Memory B cell (primary cell): Measurements from ENCODE around the gene PLPP7.
"Not testable (repeated sequence)": the region's sequence is repeated elsewhere in the genome, so short reads cannot be mapped to it uniquely, and the experiment has no call there.

ENCODE experiments used
- ATAC-seq: fragments of 150-1000 bp; cut with Tn5 transposase; 2 replicates; pipeline ENCODE4 v1.10.0; 2021; ENCODE audit warnings: low read depth, mild to moderate bottlenecking, moderate library complexity
- DNase-seq, 2 donors: peaks; one replicate each; pipeline ENCODE4 v3.0.0; 2022; ENCODE audit warnings: low spot score in 2 of 2
- H3K27ac Mint-ChIP-seq: one replicate; pipeline ENCODE4 v1.8.0; 2022; ENCODE audit warnings: mild to moderate bottlenecking, moderate library complexity, mixed read lengths
- H3K27me3 Mint-ChIP-seq: one replicate; pipeline ENCODE4 v1.8.0; 2022; ENCODE audit warnings: mixed read lengths
- H3K36me3 Mint-ChIP-seq: one replicate; pipeline ENCODE4 v1.8.0; 2022; ENCODE audit warnings: mild to moderate bottlenecking, mixed read lengths
- H3K4me1 Mint-ChIP-seq: one replicate; pipeline ENCODE4 v1.8.0; 2022; ENCODE audit warnings: mixed read lengths
- H3K4me3 Mint-ChIP-seq: one replicate; pipeline ENCODE4 v1.8.0; 2022; ENCODE audit warnings: mild to moderate bottlenecking, moderate library complexity, mixed read lengths
- H3K9me3 Mint-ChIP-seq: one replicate; pipeline ENCODE4 v1.8.0; 2022; ENCODE audit warnings: mixed read lengths

The PLPP7 gene

DNA sequence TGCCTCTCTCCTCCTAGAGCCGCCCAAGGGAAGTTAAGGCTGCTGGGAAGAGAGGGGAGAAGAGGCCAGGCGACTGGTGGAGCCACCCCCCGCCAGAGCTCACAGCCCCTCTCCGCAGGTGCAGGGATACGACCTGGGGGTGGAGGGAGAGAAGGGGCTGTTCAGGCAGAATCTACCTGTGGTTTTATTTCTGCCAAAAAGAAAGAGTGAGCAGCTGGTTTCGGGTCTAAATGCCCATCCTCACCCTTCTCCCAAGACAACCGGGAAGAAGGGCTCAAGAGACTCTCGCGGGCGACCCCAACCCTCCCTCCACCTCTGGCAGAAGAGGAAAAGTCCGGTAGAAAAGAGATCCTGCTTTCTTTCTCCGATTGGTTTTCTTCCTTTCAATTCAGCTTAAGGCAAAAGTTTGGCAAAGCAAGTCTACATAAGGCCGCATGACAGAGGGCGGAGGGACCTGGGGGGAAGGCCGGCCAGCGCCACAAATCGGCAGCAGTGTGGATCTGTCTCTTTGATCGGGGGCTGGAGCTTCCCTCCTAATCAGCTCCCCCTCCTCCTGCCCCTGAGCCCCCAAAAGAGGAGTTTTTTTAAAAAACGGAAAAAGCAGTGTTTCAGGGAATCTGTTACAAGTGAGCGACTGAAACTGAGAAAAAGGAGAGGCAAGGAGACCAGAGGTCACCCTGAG, 29.5 kb upstream of the PLPP7 start:
- no peak for DNase-seq
- Mint-ChIP-seq H3K4me1 (peaks cover 18% of the 10 kb centered on the region), H3K27me3 (no peaks in the 10 kb centered on the region), H3K36me3 (peaks cover 13% of the 10 kb centered on the region), H3K4me3 (no peak overlapping the region), H3K27ac (peak overlapping the region; percentile 24), H3K9me3 (no peaks in the 10 kb centered on the region)
- no peak for ATAC-seq

DNA sequence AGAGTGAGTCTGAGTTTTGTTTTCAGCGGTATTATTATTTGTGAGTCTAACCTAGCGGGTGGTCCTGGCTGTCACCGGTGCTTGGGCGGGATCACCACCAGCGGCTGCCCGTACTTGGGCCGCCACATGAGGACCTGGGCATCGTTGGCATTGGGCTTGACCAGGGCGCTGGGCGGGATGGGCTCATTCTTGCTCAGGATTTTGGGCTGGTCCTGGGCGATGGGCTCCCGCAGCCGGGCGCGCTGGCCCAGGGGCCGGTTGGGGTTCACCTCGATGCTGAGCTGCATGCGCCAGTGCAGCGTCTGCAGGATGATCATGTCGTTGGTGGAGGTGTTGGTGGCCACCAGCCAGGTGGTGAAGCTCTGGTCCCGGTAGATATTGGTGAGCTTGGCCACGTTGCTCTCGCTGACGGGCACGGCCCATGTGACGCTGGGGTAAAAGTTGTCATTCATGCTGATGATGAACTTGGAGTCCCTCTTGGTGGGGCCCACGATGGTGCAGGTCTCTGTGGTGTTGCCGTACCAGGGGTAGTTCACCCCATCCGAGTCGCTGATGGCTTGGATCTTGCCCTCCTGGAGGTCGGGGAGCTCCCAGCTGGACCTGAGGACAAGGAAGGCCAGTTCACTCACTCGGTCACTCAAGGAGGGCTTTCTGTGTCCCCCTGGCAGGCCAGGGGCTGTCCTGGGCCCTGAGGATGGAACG, 28.6 kb upstream of the PLPP7 start:
- H3K27ac Mint-ChIP-seq = peak overlapping the region; percentile 24
- H3K9me3 Mint-ChIP-seq = no peaks in the 10 kb centered on the region
- DNase-seq (no peak), ATAC-seq (no peak)
- peaks cover 13% of the 10 kb centered on the region for H3K36me3 Mint-ChIP-seq
- no peaks in the 10 kb centered on the region for H3K27me3 Mint-ChIP-seq
- no peak overlapping the region for H3K4me3 Mint-ChIP-seq
- H3K4me1 Mint-ChIP-seq = peaks cover 18% of the 10 kb centered on the region

DNA sequence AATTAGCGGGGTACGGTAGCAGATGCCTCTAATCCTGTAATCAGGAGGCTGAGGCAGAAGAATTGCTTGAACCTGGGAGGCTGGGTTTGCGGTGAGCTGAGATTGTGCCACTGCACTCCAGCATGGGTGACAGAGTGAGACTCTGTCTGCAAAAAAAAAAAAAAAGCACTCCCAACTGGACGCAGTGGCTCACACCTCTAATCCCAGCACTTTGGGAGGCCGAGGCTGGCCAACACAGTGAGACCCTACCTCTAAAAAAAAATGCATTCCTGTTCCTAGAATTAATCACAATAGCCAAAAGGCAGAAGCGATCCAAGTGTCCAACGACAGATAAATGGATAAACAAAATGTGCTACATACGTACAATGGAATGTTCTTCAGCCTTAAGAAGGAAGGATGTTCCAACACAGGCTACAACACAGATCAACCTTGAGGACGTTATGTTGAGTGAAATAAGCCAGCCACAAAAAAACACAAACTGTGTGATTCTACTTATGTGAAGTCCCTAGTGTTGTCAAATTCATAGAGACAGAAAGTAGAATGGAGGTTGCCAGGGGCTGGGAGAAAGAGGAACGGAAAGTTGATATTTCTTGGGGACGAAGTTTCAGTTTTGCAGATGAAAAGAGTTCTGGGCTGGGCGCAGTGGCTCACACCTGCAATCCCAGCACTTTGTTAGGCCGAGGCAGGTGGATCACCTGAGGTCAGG, 27.0 kb upstream of the PLPP7 start:
- peaks cover 16% of the 10 kb centered on the region for H3K36me3 Mint-ChIP-seq
- ATAC-seq (peak; percentile 96), DNase-seq (peak in 1 of 2 donors; percentile 49)
- H3K4me3 Mint-ChIP-seq = peak overlapping the region; percentile 14
- H3K27ac Mint-ChIP-seq = peak overlapping the region; percentile 64
- no peaks in the 10 kb centered on the region for H3K27me3 Mint-ChIP-seq
- no peaks in the 10 kb centered on the region for H3K9me3 Mint-ChIP-seq
- H3K4me1 Mint-ChIP-seq = peaks cover 22% of the 10 kb centered on the region

DNA sequence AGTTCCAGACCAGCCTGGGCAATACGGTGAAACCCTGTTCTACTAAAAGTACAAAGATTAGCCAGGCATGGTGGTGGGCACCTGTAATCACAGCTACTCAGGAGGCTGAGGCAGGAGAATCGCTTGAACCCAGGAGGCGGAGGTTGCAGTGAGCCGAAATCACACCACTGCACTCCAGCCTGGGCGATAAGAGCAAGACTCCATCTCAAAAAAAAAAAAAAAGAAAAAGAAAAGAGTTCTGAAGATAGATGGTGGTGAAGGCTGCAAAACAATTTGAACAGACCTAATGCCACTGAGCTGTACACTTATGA, 26.5 kb upstream of the PLPP7 start:
- not testable (repeated sequence) for H3K27me3 Mint-ChIP-seq, ATAC-seq, DNase-seq, H3K9me3 Mint-ChIP-seq
- peaks cover 16% of the 10 kb centered on the region for H3K36me3 Mint-ChIP-seq
- H3K4me1 Mint-ChIP-seq = peaks cover 22% of the 10 kb centered on the region
- H3K4me3 Mint-ChIP-seq = peak overlapping the region; percentile 3
- H3K27ac Mint-ChIP-seq = peak overlapping the region; percentile 64

DNA sequence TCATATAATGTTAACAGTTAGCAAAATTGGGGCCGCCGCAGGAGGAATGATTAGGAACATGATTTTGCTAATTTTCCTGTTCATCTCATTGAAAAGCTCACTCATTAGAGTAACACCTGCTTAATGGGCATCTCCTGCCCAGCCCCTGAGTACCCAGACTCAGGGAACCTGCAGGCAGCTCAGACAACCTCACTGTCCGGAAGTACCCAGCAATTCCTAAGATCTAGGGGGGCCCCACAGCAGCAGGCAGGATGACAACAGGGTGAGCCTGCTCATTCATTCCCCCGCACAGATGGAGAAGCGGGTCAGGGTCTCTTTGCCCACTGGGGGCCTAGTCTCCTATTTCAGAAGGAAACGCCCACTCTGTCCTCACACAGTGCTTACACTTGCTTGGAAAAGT, 25.8 kb upstream of the PLPP7 start:
- Mint-ChIP-seq H3K36me3 (peaks cover 16% of the 10 kb centered on the region), H3K9me3 (no peaks in the 10 kb centered on the region), H3K4me3 (no peak overlapping the region), H3K27ac (peak overlapping the region; percentile 64), H3K27me3 (no peaks in the 10 kb centered on the region), H3K4me1 (peaks cover 26% of the 10 kb centered on the region)
- DNase-seq = no peak
- no peak for ATAC-seq

DNA sequence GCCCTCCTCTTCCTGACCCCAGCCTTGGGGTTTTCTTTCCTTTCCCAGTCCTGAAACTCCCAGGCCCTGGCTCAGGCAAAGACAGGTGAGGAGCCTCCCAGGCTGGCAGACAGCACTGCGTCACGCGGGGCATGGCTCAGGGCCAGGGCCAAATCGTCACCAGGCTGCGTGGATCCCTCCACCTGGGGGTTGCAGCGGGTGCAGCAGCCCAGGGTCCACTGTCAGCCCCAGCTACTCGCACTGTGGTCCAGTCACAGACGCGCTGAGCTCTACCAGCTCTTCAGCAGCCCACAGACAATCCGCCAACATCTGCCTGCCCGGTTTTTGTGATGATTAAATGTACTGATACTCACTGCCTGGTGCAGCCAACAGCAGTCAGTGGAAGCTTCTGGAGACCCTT, 25.3 kb upstream of the PLPP7 start:
- no peak for ATAC-seq
- H3K4me3 Mint-ChIP-seq = no peak overlapping the region
- no peak overlapping the region for H3K27ac Mint-ChIP-seq

DNA sequence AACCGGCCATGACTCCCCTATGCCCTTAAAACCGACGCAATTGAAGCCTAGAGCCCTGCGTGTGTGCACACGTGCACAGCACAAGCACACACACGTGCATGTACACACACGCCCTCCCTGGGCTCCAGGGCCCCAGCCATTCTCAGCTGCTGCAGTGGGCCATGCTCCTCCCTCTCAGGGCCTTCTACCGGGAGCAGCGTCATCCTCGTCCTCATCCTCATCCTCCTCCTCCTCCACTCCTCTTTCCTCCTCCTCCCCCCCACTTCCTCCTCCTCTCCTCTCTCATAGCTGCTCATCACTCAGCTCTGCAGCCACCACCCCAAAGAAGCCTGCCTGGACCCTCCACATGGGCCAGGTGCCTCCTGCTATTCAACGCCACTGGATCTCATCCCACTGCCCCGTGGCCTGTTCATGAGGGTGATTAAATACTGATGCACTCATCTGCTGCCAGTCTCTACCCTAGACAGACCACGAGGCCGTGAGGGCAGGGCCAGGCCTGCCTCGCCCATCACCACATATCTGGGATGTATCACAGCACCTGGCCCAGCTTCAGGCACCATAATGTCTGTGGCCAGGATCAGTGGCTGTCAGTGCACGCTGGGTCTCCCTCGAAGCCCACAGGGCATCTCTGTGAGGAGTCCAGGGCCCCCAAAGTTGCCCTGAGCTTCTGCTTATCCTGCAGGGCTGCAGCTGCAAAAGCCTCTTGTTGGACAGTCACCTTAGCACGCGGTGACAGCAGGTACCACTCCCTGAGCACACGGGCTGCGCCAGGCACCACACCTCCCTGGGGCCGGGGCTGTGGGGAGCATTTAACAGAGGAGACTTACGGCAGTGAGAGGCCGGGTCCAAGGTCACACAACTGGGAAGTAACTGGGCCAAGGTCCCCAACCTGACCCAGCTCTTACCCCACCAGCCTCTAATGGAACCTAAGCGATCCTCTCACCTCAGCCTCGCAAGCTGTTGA, 23.0 kb upstream of the PLPP7 start:
- Mint-ChIP-seq H3K9me3 (no peaks in the 10 kb centered on the region), H3K36me3 (peaks cover 8% of the 10 kb centered on the region), H3K4me3 (peak overlapping the region; percentile 43), H3K4me1 (peaks cover 45% of the 10 kb centered on the region), H3K27ac (peak overlapping the region; percentile 92), H3K27me3 (no peaks in the 10 kb centered on the region)
- ATAC-seq = no peak
- DNase-seq = no peak

More for the DNA sequence above, 25.3 kb upstream of the PLPP7 start:
- no peaks in the 10 kb centered on the region for H3K27me3 Mint-ChIP-seq
- peaks cover 28% of the 10 kb centered on the region for H3K4me1 Mint-ChIP-seq
- peaks cover 16% of the 10 kb centered on the region for H3K36me3 Mint-ChIP-seq
- no peak for DNase-seq
- no peaks in the 10 kb centered on the region for H3K9me3 Mint-ChIP-seq

DNA sequence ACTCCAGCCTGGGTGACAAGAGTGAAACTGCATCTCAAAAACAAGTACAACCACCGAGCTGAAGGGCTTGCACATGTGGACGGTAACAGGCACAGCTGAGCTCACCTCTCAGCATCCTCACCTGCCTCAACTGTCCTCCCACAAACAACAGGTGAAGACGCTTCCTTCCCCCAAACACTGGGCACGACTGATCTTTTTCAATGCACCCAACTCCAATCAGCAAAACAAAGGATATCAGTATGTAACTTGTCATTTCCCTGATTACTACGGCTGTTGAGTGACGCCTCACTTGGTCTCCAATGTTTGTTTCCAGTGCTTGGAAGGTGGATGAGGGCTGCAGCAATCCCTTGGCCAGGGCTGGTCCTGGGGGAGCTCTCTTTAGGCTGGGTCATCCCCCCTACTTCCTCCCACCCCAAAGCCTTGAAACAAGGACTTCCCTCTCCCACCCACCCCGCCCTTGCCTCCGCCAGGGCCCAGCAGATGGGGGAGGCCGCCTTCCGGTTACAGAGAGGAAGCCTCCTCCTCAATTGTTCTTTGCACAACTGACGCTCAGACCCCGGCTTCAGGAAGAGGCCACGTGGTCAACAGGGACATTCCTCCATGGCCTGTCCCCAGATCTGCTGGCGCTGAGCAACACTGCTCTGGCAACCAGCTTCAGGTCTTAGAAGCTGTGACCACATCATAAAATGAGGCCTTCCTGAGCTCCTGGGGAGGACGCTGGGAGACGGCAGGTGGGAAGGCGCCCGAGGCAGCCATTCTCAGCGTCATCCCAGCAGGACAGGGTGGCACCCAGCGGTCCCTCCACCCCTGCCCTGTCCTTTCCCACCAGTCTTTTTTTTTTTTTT, 19.1 kb upstream of the PLPP7 start:
- H3K36me3 Mint-ChIP-seq = peaks cover 3% of the 10 kb centered on the region
- no peak for DNase-seq
- H3K27me3 Mint-ChIP-seq = no peaks in the 10 kb centered on the region
- peaks cover 53% of the 10 kb centered on the region for H3K4me1 Mint-ChIP-seq
- ATAC-seq = peak; percentile 20
- peak overlapping the region; percentile 75 for H3K4me3 Mint-ChIP-seq
- no peaks in the 10 kb centered on the region for H3K9me3 Mint-ChIP-seq
- peak overlapping the region; percentile 88 for H3K27ac Mint-ChIP-seq

DNA sequence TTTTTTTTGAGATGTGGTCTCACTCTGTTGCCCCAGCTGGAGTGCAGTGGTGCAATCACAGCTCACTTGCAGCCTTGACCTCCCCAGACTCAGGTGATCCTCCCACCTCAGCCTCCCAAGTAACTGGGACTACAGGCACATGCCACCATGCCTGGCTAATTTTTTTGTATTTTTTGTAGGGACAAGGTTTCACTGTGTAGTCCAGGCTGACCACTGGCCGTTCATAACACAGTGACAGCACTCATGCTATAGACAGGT, 18.6 kb upstream of the PLPP7 start:
- DNase-seq, ATAC-seq, H3K9me3 Mint-ChIP-seq, H3K27me3 Mint-ChIP-seq, H3K36me3 Mint-ChIP-seq: not testable (repeated sequence)
- Mint-ChIP-seq H3K27ac (peak overlapping the region; percentile 88), H3K4me1 (peaks cover 56% of the 10 kb centered on the region), H3K4me3 (peak overlapping the region; percentile 75)

DNA sequence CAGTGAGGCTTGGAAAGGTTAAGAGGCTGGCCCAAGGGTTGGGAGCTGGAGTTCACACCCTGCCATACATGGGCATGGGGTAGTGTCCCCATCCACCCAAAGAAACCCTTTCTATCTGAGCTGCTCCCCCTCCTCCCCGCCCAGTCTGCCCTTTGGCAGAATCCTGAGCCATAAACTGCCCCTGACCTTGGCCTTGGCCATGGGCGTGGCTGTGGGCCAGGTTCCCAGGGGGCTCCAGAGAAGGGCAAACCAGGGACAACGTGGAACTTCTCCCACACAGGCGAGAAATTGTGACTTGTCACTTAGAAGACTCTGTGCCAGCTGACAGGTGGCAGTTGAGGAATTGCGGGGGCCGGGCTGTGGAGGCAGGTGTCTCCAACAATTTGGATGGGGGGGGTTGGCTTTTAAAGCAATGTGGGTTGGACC, 18.0 kb upstream of the PLPP7 start:
- H3K4me1 Mint-ChIP-seq = peaks cover 50% of the 10 kb centered on the region
- DNase-seq (no peak), ATAC-seq (no peak)
- H3K36me3 Mint-ChIP-seq = no peaks in the 10 kb centered on the region
- peak overlapping the region; percentile 88 for H3K27ac Mint-ChIP-seq
- H3K4me3 Mint-ChIP-seq = peak overlapping the region; percentile 29
- H3K27me3 Mint-ChIP-seq = no peaks in the 10 kb centered on the region
- no peaks in the 10 kb centered on the region for H3K9me3 Mint-ChIP-seq

DNA sequence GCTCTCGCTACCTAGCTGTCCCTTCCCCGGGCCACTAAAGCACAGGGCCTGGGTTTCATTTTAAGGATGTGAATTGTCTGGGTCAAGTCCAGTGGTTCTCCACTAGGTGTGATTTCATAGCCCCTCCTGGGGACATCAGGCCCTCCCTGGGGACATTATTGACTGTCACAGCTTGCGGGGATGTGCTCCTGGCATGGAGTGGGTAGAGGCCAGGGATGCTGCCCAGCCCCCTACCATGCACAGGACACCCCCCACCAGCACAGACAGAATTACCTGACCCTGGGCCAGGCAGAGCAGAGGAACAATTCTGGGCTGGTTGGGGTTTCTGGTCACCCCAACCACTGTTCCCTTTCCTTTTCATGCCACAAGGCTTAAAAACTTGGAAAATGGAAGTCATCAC, 17.3 kb upstream of the PLPP7 start:
- no peaks in the 10 kb centered on the region for H3K36me3 Mint-ChIP-seq
- peak overlapping the region; percentile 57 for H3K4me3 Mint-ChIP-seq

DNA sequence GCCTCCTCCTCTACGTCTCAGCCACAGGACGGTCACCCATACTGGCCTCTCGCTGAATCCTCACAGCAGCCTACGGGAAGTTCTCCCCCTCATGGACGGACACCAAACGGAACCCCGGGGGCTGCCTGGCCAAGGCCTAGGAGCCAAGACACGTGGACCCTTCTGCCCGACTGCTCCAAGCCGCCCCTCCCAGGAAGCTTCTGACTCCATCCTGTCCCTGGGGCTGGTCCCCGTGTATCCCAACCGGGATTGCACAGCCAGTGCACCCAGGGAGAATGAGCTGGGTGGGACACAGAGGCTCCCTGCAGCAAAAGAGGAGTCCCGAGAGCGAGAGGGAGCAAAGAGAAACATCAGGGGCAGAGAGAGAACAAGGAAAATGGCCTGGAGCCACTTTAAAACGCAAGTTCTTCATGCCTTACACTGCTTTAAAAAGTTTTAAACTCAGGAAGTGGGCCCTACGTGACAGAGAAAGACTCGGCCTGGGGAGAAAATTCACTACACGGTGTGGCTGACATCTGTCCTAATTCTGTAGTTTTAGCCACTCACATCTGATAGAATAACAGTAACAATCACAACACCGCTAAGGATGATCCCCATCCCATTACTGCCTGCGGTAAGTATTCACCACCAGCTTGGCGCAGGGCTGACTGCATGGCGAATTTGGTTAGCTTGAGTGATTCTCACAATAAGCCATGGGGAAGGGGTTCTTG, 16.2 kb upstream of the PLPP7 start:
- H3K9me3 Mint-ChIP-seq = no peaks in the 10 kb centered on the region
- H3K4me3 Mint-ChIP-seq = peak overlapping the region; percentile 99
- H3K27ac Mint-ChIP-seq = peak overlapping the region; percentile 81
- no peak for DNase-seq
- no peak for ATAC-seq
- no peaks in the 10 kb centered on the region for H3K27me3 Mint-ChIP-seq
- H3K36me3 Mint-ChIP-seq = peaks cover 2% of the 10 kb centered on the region
- H3K4me1 Mint-ChIP-seq = peaks cover 50% of the 10 kb centered on the region

More for the DNA sequence above, 17.3 kb upstream of the PLPP7 start:
- Mint-ChIP-seq H3K4me1 (peaks cover 47% of the 10 kb centered on the region), H3K27ac (no peak overlapping the region), H3K27me3 (no peaks in the 10 kb centered on the region), H3K9me3 (no peaks in the 10 kb centered on the region)
- DNase-seq (no peak), ATAC-seq (no peak)
